Activated CD8-positive, alpha-beta memory T cell treated with anti-CD3 and anti-CD28 coated beads, Interleukin-2, amount 50 U/mL, for 24 hours (primary cell): ENCODE measurements around the gene CTSG.
"Not testable (repeated sequence)": the region's sequence is repeated elsewhere in the genome, so short reads cannot be mapped to it uniquely, and the experiment has no call there.

Experiments used
- DNase-seq: peaks from one replicate; pipeline ENCODE4 v3.0.0-alpha.2; 2020; ENCODE audit errors: extremely low read depth

The CTSG gene

DNA sequence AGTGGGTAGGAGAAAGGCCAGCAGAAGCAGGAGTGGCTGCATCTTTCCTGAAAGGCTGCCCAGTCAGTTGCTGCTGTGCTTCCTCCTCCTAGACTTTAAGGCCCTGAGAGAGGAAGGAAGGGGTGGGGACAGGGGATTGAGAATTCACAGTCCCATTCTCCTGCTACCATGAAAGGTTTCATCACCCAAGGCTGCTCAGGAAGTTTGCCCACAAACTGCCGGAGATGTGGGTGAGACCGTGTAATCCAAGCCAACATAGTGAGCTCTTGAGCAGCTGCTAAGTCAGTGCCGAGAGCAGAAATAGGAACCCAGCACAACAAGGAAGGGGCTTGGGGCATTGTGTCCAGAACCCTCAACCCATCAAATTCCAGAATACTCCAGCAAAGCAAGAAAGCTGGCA, at the start of gene CTSG:
Gene CTSG, minus strand, starts transcription at position 69 of the 400 bp plus-strand sequence. Its CDS starts 27 bp downstream, at position 42.
- DNase-seq, result no peak

DNA sequence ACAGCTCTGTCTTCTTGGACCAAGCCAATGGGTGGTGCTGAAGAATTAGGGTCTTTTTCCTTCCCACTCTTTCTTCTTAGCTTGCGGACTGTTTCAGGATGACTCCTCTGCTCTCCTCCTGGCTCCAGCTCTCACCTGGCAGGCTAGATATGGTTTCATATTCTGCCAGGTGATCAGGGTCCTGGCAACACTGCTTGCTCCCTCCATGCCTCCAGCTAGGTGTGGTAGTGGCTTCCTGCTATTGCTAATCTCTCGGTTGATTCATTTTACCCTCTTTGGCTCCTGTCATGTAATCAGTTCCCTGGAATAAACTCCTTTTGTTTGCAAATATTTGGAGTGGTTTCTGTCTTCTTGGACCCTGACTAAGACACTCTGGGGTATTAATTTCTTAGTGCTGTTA, 37.7 kb upstream of the CTSG start:
- DNase-seq, result no peak

DNA sequence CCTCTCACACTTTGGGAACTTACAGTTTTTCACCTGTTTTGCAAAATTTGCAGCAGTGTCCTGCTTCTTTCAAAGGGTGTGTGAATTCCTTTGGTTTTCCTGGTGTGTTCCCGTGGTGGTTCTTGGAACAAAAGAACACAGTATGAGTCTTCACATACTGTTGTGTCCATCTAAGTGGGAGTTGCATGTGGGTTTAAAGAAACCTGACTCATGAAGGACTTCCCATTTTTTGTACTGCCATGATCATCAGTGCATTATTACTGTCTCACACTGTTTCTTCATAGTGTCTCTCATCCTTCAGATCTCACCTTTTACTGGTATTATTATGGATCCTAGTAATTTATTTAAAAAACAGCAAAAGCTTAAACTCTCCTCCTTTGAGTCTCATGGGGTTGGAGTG, 37.2 kb upstream of the CTSG start:
- DNase-seq, result no peak

DNA sequence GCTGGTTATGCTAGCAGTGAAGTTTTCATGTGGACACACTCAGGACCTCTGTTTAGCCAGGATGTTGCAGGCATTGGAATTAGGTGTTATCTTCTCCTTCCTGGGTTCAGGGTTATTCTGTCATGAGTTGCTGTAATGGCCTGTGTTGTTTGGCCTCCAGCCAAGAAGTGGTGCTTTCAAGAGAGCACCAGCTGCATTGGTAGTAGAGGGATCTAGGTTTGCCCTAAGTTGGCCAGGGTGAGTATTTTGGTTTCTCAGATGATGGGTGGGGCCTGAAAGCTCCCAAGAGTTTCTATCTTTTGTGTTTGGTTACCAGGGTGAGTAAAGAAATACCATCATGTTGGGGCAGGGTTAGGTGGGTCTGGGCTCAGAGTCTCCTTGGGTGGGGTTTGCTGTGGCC, 36.1 kb upstream of the CTSG start:
- DNase-seq, result no peak

GRCh38 chr14:24609655-24610344, 33.8 kb upstream of the CTSG start, which contains the start of gene GZMH:
Gene GZMH, minus strand, starts transcription at chr14:24609685. Its CDS starts 72 bp downstream, at chr14:24609613.
- DNase-seq, result no peak

- DNase-seq, result no peak
These were observed 31.8 kb upstream of the CTSG start for GRCh38 chr14:24607635-24608514.

- no peak for DNase-seq
These were observed 31.0 kb upstream of the CTSG start for GRCh38 chr14:24607081-24607480.

- no peak for DNase-seq
These were observed 30.2 kb upstream of the CTSG start for GRCh38 chr14:24606297-24606696.

DNA sequence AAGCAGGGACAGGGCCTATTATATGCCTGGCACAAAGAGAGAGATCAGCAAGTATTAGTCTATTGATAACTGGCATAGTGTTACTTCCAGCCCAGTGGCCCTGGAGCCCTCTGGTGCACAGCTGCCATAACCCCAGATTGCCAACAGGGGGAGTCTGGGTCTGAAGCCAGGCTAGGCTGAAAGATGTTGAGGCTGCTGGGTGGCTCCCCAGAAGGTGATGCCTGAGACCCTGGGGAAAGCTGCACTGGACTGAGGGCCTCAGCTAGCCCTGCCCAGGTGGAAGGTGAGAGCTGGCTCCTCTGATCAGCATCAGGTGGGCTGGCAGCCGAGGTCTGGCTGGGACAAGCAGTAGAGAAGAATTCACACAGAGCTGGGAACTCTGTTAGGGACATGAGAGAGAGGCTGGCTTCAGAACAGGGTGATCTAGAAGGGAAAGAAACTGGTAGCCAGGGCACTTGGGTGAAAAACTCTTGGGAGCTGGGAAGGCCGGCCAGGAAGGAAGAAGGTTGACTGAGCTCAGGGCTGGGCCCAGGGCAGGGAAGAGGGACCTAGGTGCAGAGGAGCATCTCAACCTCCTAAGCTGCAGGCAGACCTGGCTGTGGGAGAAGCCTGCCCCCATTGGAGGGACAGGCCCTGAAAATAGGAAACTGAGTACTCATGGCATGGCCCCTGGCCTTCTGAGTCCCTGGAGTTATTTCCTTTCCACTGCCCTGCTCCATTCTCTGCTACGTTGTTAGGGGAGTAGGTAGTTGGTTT, 29.6 kb upstream of the CTSG start:
- peak; percentile 62 for DNase-seq

DNA sequence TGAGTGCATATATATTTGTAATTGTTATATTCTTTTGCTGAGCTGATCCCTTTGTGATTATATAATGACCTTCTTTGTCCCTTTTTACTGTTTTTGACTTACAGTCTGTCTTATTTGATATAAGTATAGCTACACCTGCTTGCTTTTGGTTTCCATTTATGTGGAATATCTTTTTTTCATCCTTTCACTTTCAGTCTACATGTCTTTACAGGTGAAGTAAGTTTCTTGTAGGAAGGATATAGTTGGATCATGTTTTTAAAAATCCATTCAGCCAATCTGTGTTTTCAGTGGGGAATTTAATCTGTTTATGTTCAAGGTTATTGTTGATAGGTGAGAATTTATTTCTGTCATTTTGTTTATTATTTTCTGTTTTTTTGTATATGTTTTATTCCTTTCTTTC, 21.4 kb upstream of the CTSG start:
- no peak for DNase-seq

DNA sequence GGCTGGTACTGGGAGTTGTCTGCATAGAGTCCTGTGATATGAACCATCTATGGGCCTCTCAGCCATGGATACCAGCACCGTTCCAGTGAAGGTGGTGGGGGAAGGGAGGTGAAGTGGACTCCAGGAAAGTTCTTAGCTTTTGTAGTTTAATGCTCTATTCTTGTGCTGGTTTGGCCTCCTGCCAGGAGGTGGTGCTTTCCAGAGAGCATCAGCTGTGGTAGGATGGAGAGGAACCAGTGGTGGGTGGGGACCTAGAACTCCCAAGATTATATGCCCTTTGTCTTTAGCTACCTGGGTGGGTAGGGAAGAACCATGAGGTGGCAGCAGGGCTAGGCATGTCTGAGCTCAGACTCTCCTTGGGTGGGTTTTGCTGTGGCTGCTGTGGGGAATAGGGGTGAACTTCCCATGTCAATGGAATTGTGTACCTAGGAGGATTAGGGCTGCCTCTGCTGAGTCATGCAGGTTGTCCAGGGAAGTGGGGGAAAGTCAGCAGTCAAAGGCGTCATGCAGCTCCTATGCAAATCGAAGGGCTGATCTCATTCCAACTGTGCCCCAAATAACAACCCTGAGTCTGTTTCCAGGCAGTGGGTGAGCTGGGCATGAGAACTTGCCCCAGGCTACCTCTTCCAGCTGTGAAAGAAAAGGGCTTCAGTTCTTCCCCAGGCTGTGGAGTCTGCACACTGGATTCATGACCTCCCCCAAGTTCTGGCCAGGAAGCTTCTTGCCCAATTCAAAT, 19.2 kb upstream of the CTSG start:
- DNase-seq, result no peak

- not testable (repeated sequence) for DNase-seq
These were observed 15.0 kb upstream of the CTSG start for GRCh38 chr14:24591004-24591403.

DNA sequence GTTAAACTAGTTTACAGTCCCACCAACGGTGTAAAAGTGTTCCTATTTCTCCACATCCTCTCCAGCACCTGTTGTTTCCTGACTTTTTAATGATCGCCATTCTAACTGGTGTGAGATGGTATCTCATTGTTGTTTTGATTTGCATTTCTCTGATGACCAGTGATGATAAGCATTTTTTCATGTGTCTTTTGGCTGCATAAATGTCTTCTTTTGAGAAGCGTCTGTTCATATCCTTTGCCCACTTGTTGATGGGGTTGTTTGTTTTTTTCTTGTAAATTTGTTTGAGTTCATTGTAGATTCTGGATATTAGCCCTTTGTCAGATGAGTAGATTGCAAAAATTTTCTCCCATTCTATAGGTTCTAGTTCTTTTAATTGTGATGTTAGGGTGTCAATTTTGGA, 8.4 kb upstream of the CTSG start:
- not testable (repeated sequence) for DNase-seq

DNA sequence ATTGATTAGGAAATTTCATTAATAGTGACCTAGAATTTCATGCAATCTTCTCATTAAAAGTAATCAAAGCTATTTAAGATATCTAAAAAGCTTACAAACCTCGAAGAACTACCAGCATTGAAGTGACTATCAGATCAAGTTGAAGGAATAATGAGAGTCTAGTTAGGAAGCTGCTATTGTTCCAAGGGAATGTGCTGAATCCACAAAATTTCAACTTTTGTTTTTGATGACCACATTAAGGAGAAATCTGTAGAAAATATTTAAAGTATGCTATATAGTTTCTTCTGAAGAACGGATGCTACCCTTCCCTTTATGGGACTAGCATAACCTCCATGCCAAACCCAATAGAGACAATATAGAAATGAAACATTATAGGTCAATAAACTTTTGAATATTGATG, 2.5 kb upstream of the CTSG start:
- no peak for DNase-seq

DNA sequence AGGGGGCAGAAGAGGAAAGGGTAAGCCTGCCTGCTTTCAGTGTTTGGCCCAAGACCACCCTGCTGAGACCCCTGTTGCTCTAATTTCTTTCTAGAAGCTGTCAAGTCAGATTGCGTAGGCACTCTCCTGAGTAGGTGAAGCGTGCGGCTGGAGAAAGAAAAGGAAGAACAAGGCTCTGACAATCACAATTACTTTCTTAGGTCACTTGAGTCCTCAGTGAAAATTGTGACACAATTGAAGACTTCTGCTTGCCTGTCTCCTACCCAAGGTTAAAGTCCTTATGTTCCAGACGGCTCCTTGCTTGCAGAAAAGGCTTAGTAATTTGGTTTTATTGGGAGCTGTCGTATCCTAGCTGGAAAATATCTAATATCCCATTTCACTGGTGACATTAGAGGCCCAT, 721 bp upstream of the CTSG start:
- DNase-seq, result no peak

GRCh38 chr14:24574206-24574774, 1.8 kb downstream of the CTSG start:
- no peak for DNase-seq

DNA sequence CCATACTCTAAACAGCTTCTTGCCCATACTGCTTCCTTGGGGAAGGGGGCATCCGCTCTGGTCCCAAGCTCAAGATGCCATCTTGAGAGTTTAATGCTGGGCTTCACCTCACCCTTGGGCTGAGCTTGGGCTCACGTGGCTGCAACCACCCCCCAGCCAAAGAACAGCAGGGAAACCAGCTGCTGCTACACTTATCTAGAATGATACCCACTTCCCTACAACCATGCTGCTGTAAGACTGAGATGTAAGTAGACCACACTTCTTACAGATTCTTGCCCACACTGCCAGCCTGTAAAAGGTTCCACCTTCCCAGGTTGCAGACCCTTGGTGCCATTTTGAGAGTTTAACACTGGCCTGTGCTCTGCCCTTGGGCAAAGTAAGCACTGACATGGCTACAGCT, 9.7 kb downstream of the CTSG start:
- DNase-seq, result no peak

DNA sequence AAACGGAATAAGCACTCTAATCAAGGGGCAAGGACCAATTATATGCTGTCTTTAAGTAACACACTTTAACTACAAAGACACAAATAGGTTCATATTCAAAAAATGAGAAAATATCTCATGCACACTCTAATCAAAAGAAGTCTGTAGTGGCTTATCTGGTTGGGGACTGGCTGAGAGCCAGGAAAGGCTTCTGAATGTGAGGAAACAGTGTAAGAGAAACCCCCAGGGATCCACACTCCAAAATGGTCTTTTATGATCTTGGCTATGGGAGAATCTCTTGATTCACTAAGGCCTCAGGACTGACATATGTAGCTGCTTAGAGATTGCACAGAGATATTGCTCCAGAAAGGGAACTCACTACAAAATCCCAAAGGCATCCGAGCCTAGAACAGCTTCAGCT, 10.3 kb downstream of the CTSG start:
- no peak for DNase-seq

DNA sequence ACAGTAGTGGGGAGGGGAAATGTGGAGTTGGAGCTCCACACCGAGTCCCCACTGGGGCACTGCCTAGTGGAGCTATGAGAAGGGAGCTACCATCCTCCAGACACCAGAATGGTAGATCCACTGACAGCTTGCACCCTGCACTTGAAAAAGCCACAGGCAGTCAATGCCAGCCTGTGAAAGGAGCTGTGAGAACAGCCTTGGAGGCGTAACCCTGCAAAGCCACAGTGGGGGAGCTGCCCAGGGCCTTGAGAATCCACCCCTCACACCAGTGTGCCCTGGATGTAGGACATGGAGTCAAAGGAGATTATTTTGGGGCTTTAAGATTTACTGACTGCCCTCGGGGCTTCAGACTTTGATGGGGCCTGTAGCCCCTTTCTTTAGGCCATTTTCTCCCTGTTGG, 12.5 kb downstream of the CTSG start:
- DNase-seq, result no peak

DNA sequence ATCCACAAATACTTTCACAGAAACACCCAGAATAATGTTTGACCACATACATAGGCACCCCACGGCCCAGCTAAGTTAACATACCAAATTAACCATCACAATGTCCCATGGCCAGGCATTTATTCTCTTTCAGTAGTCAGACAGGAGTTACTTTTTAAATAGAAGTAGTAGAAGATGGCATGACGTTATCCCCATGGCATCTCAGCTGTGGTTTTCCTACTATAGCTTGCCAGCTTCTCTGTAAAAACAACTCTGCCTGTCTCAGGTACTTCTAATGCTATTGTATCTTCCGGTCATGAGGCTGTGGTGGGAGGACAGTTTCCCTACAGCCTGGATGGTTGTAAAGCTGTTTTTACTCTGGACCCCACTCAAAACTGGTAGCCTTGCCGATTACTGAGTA, 19.3 kb downstream of the CTSG start:
- DNase-seq, result no peak

DNA sequence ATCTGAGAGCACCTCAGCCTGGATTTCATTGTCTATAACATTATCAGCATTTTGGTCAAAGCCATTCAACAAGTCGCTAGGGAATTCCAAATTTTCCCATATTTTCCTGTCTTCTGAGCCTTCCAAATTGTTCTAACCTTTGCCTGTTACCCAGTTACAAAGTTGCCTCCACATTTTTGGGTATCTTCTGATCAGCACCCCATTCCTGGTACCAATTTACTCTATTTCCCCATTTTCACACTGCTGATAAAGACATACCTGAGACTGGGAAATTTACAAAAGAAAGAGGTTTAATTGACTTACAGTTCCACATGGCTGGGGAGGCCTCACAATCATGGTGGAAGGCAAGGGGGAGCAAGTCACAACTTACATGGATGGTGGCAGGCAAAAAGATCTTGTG, 27.0 kb downstream of the CTSG start:
- DNase-seq, result not testable (repeated sequence)
